22Rv1 (cell line): Measurements from ENCODE around the gene HSPB2.

ENCODE experiments used
- ZFX ChIP-seq: fragments of 450-650 bp; IDR thresholded peaks from 2 replicates; pipeline ENCODE4 v1.6.1; 2017; ENCODE audit warnings: antibody characterized with exemption, borderline replicate concordance
- TF ChIP-seq, protein P1 (sequence below): fragments of 450-650 bp; IDR thresholded peaks from 2 replicates; pipeline ENCODE4 v1.5.1; 2017; ENCODE audit warnings: mild to moderate bottlenecking

DNA sequence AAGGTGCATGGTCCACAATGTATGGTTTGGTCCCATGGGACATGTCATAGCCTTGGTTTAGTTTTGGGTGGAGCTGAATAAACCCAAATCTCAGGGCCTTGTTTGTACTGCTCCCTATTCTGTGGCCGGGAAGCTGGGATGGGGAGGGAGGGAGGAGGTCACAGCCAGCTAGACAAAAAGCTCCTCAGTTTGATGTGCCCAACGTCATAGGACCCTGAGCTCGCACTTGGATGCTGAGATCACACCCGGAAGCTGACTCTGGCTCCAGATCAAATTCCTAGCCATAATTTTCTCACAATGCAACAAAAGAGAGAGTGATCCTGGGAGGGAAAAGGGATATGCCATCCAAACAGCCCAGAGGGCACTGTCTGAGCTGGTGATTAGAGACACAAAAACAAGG lies 1.5 kb downstream of the HSPB2 start:
- TF ChIP-seq, protein P1, sequence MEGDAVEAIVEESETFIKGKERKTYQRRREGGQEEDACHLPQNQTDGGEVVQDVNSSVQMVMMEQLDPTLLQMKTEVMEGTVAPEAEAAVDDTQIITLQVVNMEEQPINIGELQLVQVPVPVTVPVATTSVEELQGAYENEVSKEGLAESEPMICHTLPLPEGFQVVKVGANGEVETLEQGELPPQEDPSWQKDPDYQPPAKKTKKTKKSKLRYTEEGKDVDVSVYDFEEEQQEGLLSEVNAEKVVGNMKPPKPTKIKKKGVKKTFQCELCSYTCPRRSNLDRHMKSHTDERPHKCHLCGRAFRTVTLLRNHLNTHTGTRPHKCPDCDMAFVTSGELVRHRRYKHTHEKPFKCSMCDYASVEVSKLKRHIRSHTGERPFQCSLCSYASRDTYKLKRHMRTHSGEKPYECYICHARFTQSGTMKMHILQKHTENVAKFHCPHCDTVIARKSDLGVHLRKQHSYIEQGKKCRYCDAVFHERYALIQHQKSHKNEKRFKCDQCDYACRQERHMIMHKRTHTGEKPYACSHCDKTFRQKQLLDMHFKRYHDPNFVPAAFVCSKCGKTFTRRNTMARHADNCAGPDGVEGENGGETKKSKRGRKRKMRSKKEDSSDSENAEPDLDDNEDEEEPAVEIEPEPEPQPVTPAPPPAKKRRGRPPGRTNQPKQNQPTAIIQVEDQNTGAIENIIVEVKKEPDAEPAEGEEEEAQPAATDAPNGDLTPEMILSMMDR = no peak
- no peak for TF ChIP-seq ZFX
